HCT116 (cell line): ENCODE results near the gene CYTH2. TPM values are rescaled to one million over a fixed set of nuclear protein-coding genes. Genes with fewer than 3 reads are reported as not detected.

Experiments
- ATAC-seq: fragments of 200-7000 bp; cut with Tn5 transposase; 2 replicates; pipeline ENCODE4 v1.9.1; 2020; ENCODE audit warnings: mild to moderate bottlenecking, moderate library complexity
- BruUV-seq: library from RNA; stranded (reverse); fragments of 400-500 nt; replicated peaks from 2 replicates; lab custom pipeline; 2021; lab: Mats Ljungman, UMichigan
- CTCF ChIA-PET: fragments of 300-600 bp; sonication (Branson Sonifier 250); formaldehyde crosslinking; loops from one replicate; lab custom pipeline; 2021; ENCODE audit warnings: antibody characterized with exemption; lab: Charles Lee
- POLR2A ChIA-PET: fragments of 300-600, 350-600 bp; sonication (Branson Sonifier 250); formaldehyde crosslinking; loops from one replicate; lab custom pipeline; 2021; ENCODE audit warnings: antibody characterized with exemption; lab: Charles Lee
- RAD21 ChIA-PET, 2 experiments: fragments of 300-600 bp; sonication (Branson Sonifier 250); formaldehyde crosslinking; loops; one replicate each; lab custom pipeline; 2023; ENCODE audit warnings: low total read pairs in 2 of 2; ENCODE audit not compliant: uncharacterized antibody in 2 of 2, unreplicated experiment in 2 of 2, low non-redundant PET in 1 of 2; lab: Charles Lee
- DNase-seq: peaks from one replicate; pipeline ENCODE4 v3.0.0-alpha.2; 2010; ENCODE audit warnings: low read depth, low spot score
- H2AFZ ChIP-seq: fragments of 200-600 bp; shearing (Covaris generic), sonication (generic); 2 replicates; pipeline ENCODE4 v1.6.1; 2017; ENCODE audit warnings: low read depth, mixed run types, mixed read lengths, antibody characterized with exemption, low read length; ENCODE audit not compliant: poor library complexity, severe bottlenecking
- H3K27ac ChIP-seq: 2 replicates; pipeline ENCODE4 v1.5.1; 2012; ENCODE audit warnings: low read depth, low read length
- H3K27me3 ChIP-seq: fragments of 200-600 bp; sonication (generic); 2 replicates; pipeline ENCODE4 v1.6.1; 2016; ENCODE audit warnings: mixed run types, low read length, mixed read lengths; ENCODE audit not compliant: insufficient read depth
- H3K36me3 ChIP-seq, 2 experiments: fragments of 200-500 bp in 1 of 2; fragments of 200-600 bp in 1 of 2; sonication (Bioruptor generic) in 1 of 2; sonication (generic) in 1 of 2; 2 replicates each; pipeline versions ENCODE4 v1.5.1 to v1.6.1; 2014 to 2016; ENCODE audit warnings: low read length in 2 of 2, inconsistent platforms in 1 of 2, mixed read lengths in 1 of 2, mixed run types in 1 of 2; ENCODE audit not compliant: insufficient read depth in 2 of 2, control insufficient read depth in 1 of 2
- H3K4me1 ChIP-seq, 2 experiments: fragments of 200-600 bp in 1 of 2; sonication (generic) in 1 of 2; 2 replicates each; pipeline versions ENCODE4 v1.5.1 to v1.6.1; 2012 to 2017; ENCODE audit warnings: low read length in 2 of 2, inconsistent platforms in 1 of 2, mild to moderate bottlenecking in 1 of 2, mixed read lengths in 1 of 2, mixed run types in 1 of 2, moderate library complexity in 1 of 2; ENCODE audit not compliant: insufficient read depth in 2 of 2, control insufficient read depth in 1 of 2
- H3K4me2 ChIP-seq: fragments of 200-600 bp; sonication (generic); 2 replicates; pipeline ENCODE4 v1.6.1; 2017; ENCODE audit warnings: mixed run types, low read length, mixed read lengths
- H3K4me3 ChIP-seq, 2 experiments: fragments of 200-600 bp in 1 of 2; sonication (generic) in 1 of 2; replicated peaks in 1 of 2; 2 replicates each; pipeline ENCODE4 v1.5.1; 2011 to 2016; ENCODE audit warnings: low read length in 2 of 2, control low read depth in 1 of 2, low read depth in 1 of 2, mild to moderate bottlenecking in 1 of 2, mixed read lengths in 1 of 2, mixed run types in 1 of 2
- H3K79me2 ChIP-seq: fragments of 200-600 bp; sonication (generic); 2 replicates; pipeline ENCODE4 v1.6.1; 2017; ENCODE audit warnings: mild to moderate bottlenecking, mixed run types, low read length, moderate library complexity, mixed read lengths; ENCODE audit not compliant: insufficient read depth
- H3K9ac ChIP-seq: fragments of 200-600 bp; sonication (generic); 2 replicates; pipeline ENCODE4 v1.6.1; 2016; ENCODE audit warnings: low read length, mixed read lengths
- H3K9me2 ChIP-seq: fragments of 200-600 bp; sonication (generic), shearing (Covaris generic); 2 replicates; pipeline ENCODE4 v1.6.1; 2017; ENCODE audit warnings: mixed run types, mild to moderate bottlenecking, moderate library complexity; ENCODE audit not compliant: insufficient read depth
- H3K9me3 ChIP-seq, 2 experiments: fragments of 200-500 bp in 1 of 2; fragments of 200-600 bp in 1 of 2; sonication (Bioruptor generic) in 1 of 2; sonication (generic) in 1 of 2; 2 replicates each; pipeline ENCODE4 v1.6.1; 2014 to 2017; ENCODE audit warnings: low read length in 2 of 2, mixed read lengths in 2 of 2, inconsistent platforms in 1 of 2, low read depth in 1 of 2, mild to moderate bottlenecking in 1 of 2, mixed run types in 1 of 2, moderate library complexity in 1 of 2; ENCODE audit not compliant: control insufficient read depth in 1 of 2, insufficient read depth in 1 of 2
- H4K20me1 ChIP-seq: fragments of 200-600 bp; sonication (generic), shearing (Covaris generic); 2 replicates; pipeline ENCODE4 v1.6.1; 2017; ENCODE audit warnings: mixed run types, mild to moderate bottlenecking, moderate library complexity; ENCODE audit not compliant: insufficient read depth
- CBX3 ChIP-seq: IDR thresholded peaks from 2 replicates; pipeline ENCODE4 v1.6.1; 2012; ENCODE audit warnings: low read depth
- CEBPB ChIP-seq: IDR thresholded peaks from 2 replicates; pipeline ENCODE4 v1.6.1; 2012; ENCODE audit warnings: low read depth
- ELF1 ChIP-seq: IDR thresholded peaks from 2 replicates; pipeline ENCODE4 v1.6.1; 2012; ENCODE audit warnings: low read depth, borderline replicate concordance
- EZH2 ChIP-seq: fragments of 200-600 bp; sonication (generic); IDR thresholded peaks from 2 replicates; pipeline ENCODE4 v1.6.1; 2017; ENCODE audit warnings: antibody characterized with exemption, mixed run types
- EZH2phosphoT487 ChIP-seq: fragments of 200-600 bp; IDR thresholded peaks from 2 replicates; pipeline ENCODE4 v1.6.1; 2018; ENCODE audit warnings: antibody characterized with exemption, borderline replicate concordance
- FOSL1 ChIP-seq: IDR thresholded peaks from 2 replicates; pipeline ENCODE4 v1.6.1; 2012; ENCODE audit warnings: low read depth
- POLR2A ChIP-seq: IDR thresholded peaks from 2 replicates; pipeline ENCODE4 v1.7.0; 2011; ENCODE audit warnings: borderline replicate concordance; ENCODE audit not compliant: insufficient read depth, insufficient read length; ENCODE audit errors: extremely low read depth
- POLR2AphosphoS5 ChIP-seq: IDR thresholded peaks from 2 replicates; pipeline ENCODE4 v1.6.1; 2011; ENCODE audit warnings: mild to moderate bottlenecking, low read depth, low read length, moderate library complexity
- RAD21 ChIP-seq: IDR thresholded peaks from 2 replicates; pipeline ENCODE4 v1.6.1; 2012; ENCODE audit warnings: low read depth, mild to moderate bottlenecking
- SP1 ChIP-seq: IDR thresholded peaks from 2 replicates; pipeline ENCODE4 v1.6.1; 2012; ENCODE audit warnings: low read depth
- SRF ChIP-seq: IDR thresholded peaks from 2 replicates; pipeline ENCODE4 v1.6.1; 2012; ENCODE audit warnings: low read depth
- TCF7L2 ChIP-seq: IDR thresholded peaks from 2 replicates; pipeline ENCODE4 v1.7.0; 2011; ENCODE audit warnings: borderline replicate concordance, inconsistent platforms; ENCODE audit not compliant: insufficient read depth, insufficient read length; ENCODE audit errors: extremely low read depth
- YY1 ChIP-seq: IDR thresholded peaks from 2 replicates; pipeline ENCODE4 v1.6.1; 2011; ENCODE audit warnings: low read length, low read depth, moderate library complexity, mild to moderate bottlenecking; ENCODE audit not compliant: insufficient replicate concordance; ENCODE audit errors: extremely low read depth
- ZFX ChIP-seq: fragments of 450-650 bp; IDR thresholded peaks from 2 replicates; pipeline ENCODE4 v1.6.1; 2017
- ZNF274 ChIP-seq: fragments of 200-500 bp; sonication (Bioruptor generic); IDR thresholded peaks from 2 replicates; pipeline ENCODE4 v1.6.1; 2014; ENCODE audit warnings: mild to moderate bottlenecking, low read depth, low read length, inconsistent platforms
- intact Hi-C: fragments of 100-400 bp; cut with micrococcal nuclease; formaldehyde crosslinking; loops from 2 replicates; pipeline ENCODE4 v1.10.0; 2022
- total RNA-seq: library from RNA; stranded (reverse); gene quantifications from one replicate; pipeline ENCODE4 v1.2.1, GENCODE V29; 2021; ENCODE audit not compliant: unreplicated experiment
- TF ChIP-seq, protein P1 (sequence below): IDR thresholded peaks from 2 replicates; pipeline ENCODE4 v1.6.1; 2012; ENCODE audit warnings: low read depth
- TF ChIP-seq, protein P2 (sequence below): IDR thresholded peaks from 2 replicates; pipeline ENCODE4 v1.6.1; 2012
- TF ChIP-seq, protein P3 (sequence below), 3 experiments: fragments of 200-600 bp in 1 of 3; sonication (generic) in 1 of 3; IDR thresholded peaks in 2 of 3; conservative IDR thresholded peaks in 1 of 3; 2 replicates each; pipeline ENCODE4 v1.5.1; 2012 to 2017; ENCODE audit warnings: low read depth in 2 of 3, low read length in 2 of 3, antibody characterized with exemption in 1 of 3, borderline replicate concordance in 1 of 3, control low read depth in 1 of 3, mild to moderate bottlenecking in 1 of 3, mixed read lengths in 1 of 3, mixed run types in 1 of 3, moderate library complexity in 1 of 3; ENCODE audit not compliant: insufficient read depth in 1 of 3
- TF ChIP-seq, protein P4 (sequence below): IDR thresholded peaks from 2 replicates; pipeline ENCODE4 v1.6.1; 2011; ENCODE audit warnings: mild to moderate bottlenecking, low read length, moderate library complexity; ENCODE audit not compliant: insufficient replicate concordance; ENCODE audit errors: extremely low read depth

CYTH2 gene
- total RNA-seq, 1 experiment from 2014 or later = 75.3 TPM

DNA sequence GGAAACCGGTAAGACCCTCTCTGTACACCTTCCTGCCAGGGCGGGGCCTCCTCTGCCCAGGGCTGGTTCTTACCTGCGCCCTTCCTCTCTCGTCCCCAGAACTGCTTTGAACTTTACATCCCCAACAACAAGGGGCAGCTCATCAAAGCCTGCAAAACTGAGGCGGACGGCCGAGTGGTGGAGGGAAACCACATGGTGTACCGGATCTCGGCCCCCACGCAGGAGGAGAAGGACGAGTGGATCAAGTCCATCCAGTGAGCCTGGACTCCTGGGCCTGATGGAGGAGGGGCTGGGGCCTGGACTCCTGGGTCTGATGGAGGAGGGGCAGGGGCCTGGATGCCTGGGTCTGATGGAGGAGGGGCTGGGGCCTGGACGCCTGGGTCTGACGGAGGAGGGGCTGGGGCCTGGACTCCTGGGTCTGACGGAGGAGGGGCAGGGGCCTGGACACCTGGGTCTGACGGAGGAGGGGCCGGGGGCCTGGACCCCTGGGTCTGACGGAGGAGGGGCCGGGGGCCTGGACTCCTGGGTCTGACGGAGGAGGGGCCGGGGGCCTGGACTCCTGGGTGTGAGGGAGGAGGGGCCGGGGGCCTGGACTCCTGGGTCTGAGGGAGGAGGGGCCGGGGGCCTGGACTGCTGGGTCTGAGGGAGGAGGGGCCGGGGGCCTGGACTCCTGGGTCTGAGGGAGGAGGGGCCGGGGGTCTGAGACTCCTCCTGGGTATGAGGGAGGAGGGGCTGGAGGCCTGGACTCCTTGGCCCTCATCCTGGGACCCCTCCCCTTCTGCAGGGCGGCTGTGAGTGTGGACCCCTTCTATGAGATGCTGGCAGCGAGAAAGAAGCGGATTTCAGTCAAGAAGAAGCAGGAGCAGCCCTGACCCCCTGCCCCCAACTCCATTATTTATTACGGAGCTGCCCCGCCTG lies 9.4 kb downstream of the CYTH2 start:
- H3K9ac ChIP-seq = no peak overlapping the region
- no peaks in the 10 kb centered on the region for H3K27me3 ChIP-seq
- no peak overlapping the region for H3K4me2 ChIP-seq
- no peaks in the 10 kb centered on the region for H3K9me3 ChIP-seq
- TF ChIP-seq EZH2phosphoT487 (no peak), SP1 (no peak), ZNF274 (no peak), FOSL1 (no peak), RAD21 (no peak), YY1 (no peak), EZH2 (no peak), CBX3 (no peak), SRF (no peak), CEBPB (no peak), POLR2AphosphoS5 (no peak), POLR2A (no peak), TCF7L2 (no peak), ZFX (no peak), ELF1 (no peak)
- TF ChIP-seq, protein P1, sequence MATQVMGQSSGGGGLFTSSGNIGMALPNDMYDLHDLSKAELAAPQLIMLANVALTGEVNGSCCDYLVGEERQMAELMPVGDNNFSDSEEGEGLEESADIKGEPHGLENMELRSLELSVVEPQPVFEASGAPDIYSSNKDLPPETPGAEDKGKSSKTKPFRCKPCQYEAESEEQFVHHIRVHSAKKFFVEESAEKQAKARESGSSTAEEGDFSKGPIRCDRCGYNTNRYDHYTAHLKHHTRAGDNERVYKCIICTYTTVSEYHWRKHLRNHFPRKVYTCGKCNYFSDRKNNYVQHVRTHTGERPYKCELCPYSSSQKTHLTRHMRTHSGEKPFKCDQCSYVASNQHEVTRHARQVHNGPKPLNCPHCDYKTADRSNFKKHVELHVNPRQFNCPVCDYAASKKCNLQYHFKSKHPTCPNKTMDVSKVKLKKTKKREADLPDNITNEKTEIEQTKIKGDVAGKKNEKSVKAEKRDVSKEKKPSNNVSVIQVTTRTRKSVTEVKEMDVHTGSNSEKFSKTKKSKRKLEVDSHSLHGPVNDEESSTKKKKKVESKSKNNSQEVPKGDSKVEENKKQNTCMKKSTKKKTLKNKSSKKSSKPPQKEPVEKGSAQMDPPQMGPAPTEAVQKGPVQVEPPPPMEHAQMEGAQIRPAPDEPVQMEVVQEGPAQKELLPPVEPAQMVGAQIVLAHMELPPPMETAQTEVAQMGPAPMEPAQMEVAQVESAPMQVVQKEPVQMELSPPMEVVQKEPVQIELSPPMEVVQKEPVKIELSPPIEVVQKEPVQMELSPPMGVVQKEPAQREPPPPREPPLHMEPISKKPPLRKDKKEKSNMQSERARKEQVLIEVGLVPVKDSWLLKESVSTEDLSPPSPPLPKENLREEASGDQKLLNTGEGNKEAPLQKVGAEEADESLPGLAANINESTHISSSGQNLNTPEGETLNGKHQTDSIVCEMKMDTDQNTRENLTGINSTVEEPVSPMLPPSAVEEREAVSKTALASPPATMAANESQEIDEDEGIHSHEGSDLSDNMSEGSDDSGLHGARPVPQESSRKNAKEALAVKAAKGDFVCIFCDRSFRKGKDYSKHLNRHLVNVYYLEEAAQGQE = no peak
- TF ChIP-seq, protein P2, sequence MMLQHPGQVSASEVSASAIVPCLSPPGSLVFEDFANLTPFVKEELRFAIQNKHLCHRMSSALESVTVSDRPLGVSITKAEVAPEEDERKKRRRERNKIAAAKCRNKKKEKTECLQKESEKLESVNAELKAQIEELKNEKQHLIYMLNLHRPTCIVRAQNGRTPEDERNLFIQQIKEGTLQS = no peak
- TF ChIP-seq, protein P3, sequence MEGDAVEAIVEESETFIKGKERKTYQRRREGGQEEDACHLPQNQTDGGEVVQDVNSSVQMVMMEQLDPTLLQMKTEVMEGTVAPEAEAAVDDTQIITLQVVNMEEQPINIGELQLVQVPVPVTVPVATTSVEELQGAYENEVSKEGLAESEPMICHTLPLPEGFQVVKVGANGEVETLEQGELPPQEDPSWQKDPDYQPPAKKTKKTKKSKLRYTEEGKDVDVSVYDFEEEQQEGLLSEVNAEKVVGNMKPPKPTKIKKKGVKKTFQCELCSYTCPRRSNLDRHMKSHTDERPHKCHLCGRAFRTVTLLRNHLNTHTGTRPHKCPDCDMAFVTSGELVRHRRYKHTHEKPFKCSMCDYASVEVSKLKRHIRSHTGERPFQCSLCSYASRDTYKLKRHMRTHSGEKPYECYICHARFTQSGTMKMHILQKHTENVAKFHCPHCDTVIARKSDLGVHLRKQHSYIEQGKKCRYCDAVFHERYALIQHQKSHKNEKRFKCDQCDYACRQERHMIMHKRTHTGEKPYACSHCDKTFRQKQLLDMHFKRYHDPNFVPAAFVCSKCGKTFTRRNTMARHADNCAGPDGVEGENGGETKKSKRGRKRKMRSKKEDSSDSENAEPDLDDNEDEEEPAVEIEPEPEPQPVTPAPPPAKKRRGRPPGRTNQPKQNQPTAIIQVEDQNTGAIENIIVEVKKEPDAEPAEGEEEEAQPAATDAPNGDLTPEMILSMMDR (IDR thresholded peaks at IDR 0.05 in 2 of 3, conservative IDR thresholded peaks at IDR 0.05 in 1 of 3; ENCODE audit: borderline replicate concordance in 1 of 3, insufficient read depth in 1 of 3, low read depth in 2 of 3, low read length in 2 of 3) = no peak
- TF ChIP-seq, protein P4, sequence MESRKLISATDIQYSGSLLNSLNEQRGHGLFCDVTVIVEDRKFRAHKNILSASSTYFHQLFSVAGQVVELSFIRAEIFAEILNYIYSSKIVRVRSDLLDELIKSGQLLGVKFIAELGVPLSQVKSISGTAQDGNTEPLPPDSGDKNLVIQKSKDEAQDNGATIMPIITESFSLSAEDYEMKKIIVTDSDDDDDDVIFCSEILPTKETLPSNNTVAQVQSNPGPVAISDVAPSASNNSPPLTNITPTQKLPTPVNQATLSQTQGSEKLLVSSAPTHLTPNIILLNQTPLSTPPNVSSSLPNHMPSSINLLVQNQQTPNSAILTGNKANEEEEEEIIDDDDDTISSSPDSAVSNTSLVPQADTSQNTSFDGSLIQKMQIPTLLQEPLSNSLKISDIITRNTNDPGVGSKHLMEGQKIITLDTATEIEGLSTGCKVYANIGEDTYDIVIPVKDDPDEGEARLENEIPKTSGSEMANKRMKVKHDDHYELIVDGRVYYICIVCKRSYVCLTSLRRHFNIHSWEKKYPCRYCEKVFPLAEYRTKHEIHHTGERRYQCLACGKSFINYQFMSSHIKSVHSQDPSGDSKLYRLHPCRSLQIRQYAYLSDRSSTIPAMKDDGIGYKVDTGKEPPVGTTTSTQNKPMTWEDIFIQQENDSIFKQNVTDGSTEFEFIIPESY = no peak
- CTCF ChIA-PET = no interaction called here
- H3K4me1 ChIP-seq = peaks cover 0 to 15% of the 10 kb centered on the region in 2 experiments; a peak in 2 of 4 replicates
- H3K36me3 ChIP-seq = peaks cover 12 to 37% of the 10 kb centered on the region in 2 experiments; a peak in 3 of 4 replicates
- no TSS peak for BruUV-seq
- H3K27ac ChIP-seq = no peak overlapping the region
- H3K9me2 ChIP-seq = no peaks in the 10 kb centered on the region
- POLR2A ChIA-PET = no interaction called here
- H4K20me1 ChIP-seq = no peaks in the 10 kb centered on the region
- intact Hi-C loops = no loop called here
- H3K4me3 ChIP-seq = no peak overlapping the region
- ATAC-seq (no peak), DNase-seq (no peak)
- RAD21 ChIA-PET = no interaction called here
- no peak overlapping the region for H2AFZ ChIP-seq
- H3K79me2 ChIP-seq = no peaks in the 10 kb centered on the region
